ENCODE results near the gene SYNDIG1L. TPM values are rescaled to one million over a fixed set of nuclear protein-coding genes. Genes with fewer than 3 reads are reported as not detected.
"Not testable (repeated sequence)": the region's sequence is repeated elsewhere in the genome, so short reads cannot be mapped to it uniquely, and the experiment has no call there.

Gene SYNDIG1L
- total RNA-seq, 6 experiments from 2014 or later, result not detected

DNA sequence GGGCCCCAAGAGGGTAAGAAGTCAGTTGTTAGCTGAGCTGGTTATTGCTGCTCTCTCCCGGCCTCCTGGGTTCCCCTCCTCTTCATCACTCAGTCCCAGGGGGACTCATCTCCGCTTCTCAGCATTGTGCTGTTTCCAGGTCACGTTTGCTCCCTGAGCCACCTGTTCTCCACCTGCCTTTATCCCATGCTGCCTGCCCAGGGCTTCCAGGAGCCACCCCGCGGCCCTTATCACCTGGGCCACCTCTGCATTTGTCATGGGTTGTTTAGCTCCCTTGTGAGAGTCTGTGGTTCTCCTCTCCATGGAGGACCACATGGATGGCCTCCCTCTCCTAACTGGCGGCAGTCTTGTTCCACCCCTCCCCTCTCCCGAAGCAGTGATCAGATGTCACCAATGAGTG, 36.0 kb downstream of the SYNDIG1L start:
- Mint-ChIP-seq H3K27ac (no peak overlapping the region), H3K4me3 (no peak overlapping the region), H3K27me3 (ENCODE audit: insufficient read depth) (peaks cover 52% of the 10 kb centered on the region)

DNA sequence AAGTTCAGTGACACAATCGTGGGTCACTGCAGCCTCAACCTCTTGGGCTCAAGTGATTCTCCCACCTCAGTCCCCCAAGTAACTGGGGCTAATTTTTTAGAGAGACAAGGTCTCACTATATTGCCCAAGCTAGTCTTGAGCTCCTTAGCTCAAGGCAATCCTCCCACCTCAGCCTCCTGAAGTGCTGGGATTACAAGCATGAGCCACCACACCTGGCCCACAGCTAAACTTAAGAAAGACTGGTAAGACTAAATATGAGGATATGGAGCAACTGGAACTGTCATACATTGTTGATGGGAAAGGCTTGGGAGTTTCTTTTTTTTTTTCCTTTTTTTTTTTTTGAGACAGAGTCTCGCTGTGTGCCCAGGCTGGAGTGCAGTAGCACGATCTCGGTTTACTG, 43.8 kb downstream of the SYNDIG1L start:
- DNase-seq, result no peak
- Mint-ChIP-seq H3K4me1 (ENCODE audit: low read depth) (no peaks in the 10 kb centered on the region), H3K9me3 (no peaks in the 10 kb centered on the region)

More for the DNA sequence above, 36.0 kb downstream of the SYNDIG1L start:
- H3K4me1 Mint-ChIP-seq (ENCODE audit: low read depth), result no peaks in the 10 kb centered on the region
- DNase-seq, result no peak
- TF ChIP-seq, protein P1, sequence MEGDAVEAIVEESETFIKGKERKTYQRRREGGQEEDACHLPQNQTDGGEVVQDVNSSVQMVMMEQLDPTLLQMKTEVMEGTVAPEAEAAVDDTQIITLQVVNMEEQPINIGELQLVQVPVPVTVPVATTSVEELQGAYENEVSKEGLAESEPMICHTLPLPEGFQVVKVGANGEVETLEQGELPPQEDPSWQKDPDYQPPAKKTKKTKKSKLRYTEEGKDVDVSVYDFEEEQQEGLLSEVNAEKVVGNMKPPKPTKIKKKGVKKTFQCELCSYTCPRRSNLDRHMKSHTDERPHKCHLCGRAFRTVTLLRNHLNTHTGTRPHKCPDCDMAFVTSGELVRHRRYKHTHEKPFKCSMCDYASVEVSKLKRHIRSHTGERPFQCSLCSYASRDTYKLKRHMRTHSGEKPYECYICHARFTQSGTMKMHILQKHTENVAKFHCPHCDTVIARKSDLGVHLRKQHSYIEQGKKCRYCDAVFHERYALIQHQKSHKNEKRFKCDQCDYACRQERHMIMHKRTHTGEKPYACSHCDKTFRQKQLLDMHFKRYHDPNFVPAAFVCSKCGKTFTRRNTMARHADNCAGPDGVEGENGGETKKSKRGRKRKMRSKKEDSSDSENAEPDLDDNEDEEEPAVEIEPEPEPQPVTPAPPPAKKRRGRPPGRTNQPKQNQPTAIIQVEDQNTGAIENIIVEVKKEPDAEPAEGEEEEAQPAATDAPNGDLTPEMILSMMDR (IDR thresholded peaks at IDR 0.05), result no peak
- no peaks in the 10 kb centered on the region for H3K36me3 Mint-ChIP-seq (ENCODE audit: low read depth)
- H3K9me3 Mint-ChIP-seq, result no peaks in the 10 kb centered on the region

DNA sequence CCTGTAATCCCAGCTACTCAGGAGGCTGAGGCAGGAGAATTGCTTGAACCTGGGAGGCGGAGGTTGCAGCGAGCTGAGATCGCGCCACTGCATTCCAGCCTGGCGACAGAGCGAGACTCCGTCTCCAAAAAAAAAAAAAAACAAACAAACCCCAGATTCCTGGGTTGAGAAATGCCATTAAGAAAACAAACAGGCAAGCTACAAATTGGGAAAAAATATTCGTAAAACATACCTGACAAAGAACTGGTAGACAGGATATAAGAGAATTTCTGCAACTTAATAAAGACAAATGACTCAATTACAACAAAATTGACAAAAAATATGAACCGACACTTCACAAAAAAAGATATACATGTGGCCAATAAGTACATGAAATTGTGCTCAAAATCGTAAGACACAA, 44.4 kb downstream of the SYNDIG1L start:
- not testable (repeated sequence) for H3K27ac Mint-ChIP-seq

More for the DNA sequence above, 43.8 kb downstream of the SYNDIG1L start:
- Mint-ChIP-seq H3K27ac (no peak overlapping the region), H3K27me3 (ENCODE audit: insufficient read depth) (peaks cover 25% of the 10 kb centered on the region), H3K36me3 (ENCODE audit: low read depth) (no peaks in the 10 kb centered on the region), H3K4me3 (no peak overlapping the region)
- TF ChIP-seq, protein P1 (IDR thresholded peaks at IDR 0.05), result no peak

DNA sequence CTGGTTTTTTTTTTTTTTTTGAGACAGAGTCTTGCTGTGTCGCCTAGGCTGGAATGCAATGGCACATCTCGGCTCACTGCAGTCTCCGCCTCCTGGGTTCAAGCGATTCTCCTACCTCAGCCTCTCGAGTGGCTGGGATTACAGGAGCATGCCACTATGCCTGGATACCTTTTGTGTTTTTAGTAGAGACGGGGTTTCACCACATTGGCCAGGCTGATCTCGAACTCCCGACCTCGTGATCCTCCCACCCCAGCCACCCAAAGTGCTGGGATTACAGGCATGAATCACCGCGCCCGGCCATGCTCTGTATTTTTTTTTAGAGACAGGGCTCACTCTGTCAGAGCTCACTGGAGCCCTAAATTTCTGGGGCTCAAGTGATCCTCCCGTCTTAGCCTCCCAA, 45.2 kb downstream of the SYNDIG1L start:
- Mint-ChIP-seq H3K27ac (no peak overlapping the region), H3K4me3 (no peak overlapping the region), H3K36me3 (ENCODE audit: low read depth) (no peaks in the 10 kb centered on the region), H3K9me3 (no peaks in the 10 kb centered on the region), H3K27me3 (ENCODE audit: insufficient read depth) (peaks cover 26% of the 10 kb centered on the region), H3K4me1 (ENCODE audit: low read depth) (no peaks in the 10 kb centered on the region)
- TF ChIP-seq, protein P1 (IDR thresholded peaks at IDR 0.05), result no peak
- no peak for DNase-seq

More for the DNA sequence above, 44.4 kb downstream of the SYNDIG1L start:
- not testable (repeated sequence) for H3K36me3 Mint-ChIP-seq (ENCODE audit: low read depth); H3K4me3 Mint-ChIP-seq; H3K9me3 Mint-ChIP-seq; DNase-seq; H3K4me1 Mint-ChIP-seq (ENCODE audit: low read depth)
- H3K27me3 Mint-ChIP-seq (ENCODE audit: insufficient read depth), result peaks cover 25% of the 10 kb centered on the region

DNA sequence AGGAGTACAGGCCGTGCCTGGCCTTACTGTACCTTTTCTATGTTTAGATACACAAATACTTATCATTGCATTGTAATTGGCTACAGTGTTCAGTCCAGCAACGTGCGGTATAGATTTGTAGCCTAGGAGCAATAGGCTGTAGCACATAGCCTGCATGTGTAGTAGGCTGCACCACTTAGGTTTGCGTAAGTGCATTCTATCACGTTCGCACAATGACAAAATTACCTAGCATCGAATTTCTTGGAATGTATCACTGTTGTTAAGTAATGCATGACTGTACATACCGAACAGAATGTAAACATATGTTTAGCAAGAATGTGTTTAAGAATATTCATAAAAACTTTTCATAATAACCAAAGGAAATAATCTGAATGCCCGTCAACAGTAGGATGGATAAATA, 45.8 kb downstream of the SYNDIG1L start:
- DNase-seq, result no peak
- no peaks in the 10 kb centered on the region for H3K4me1 Mint-ChIP-seq (ENCODE audit: low read depth)
- H3K27me3 Mint-ChIP-seq (ENCODE audit: insufficient read depth), result peaks cover 32% of the 10 kb centered on the region
- no peaks in the 10 kb centered on the region for H3K36me3 Mint-ChIP-seq (ENCODE audit: low read depth)
- no peaks in the 10 kb centered on the region for H3K9me3 Mint-ChIP-seq
- no peak overlapping the region for H3K4me3 Mint-ChIP-seq
- TF ChIP-seq, protein P1 (IDR thresholded peaks at IDR 0.05), result no peak
- H3K27ac Mint-ChIP-seq, result no peak overlapping the region

DNA sequence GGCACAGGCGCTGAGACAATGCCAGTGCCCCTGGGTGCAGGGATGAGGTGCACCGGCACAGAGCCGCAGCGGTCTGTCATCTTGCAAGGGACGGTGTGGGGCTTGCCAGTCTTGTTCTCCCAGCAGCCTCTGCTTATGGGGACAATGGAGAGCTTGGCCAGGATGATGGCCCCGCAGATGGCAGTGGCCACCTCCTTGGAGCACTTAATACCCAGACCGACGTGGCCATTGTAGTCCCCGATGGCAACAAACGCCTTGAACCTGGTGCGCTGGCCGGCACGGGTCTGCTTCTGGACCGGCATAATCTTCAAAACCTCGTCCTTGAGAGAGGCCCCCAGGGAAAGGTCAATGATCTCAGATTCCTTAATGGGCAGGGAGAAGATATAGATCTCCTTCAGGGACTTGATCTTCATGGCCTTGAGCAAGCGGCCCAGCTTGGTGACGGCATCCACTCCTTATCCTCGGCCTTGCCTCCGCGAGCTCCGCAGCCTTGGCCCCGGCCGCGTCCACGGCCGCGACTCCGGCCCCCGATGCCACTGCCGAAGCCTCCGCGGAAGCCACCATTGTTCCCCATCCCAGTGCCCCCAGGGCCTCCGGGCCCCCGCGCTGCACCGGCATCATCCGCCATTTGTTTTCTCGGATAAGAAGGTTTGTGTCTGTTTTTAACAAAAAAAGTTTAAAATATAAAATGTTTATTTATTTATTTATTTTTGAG, 47.9 kb downstream of the SYNDIG1L start:
- TF ChIP-seq, protein P1 (IDR thresholded peaks at IDR 0.05), result no peak
- Mint-ChIP-seq H3K36me3 (ENCODE audit: low read depth) (no peaks in the 10 kb centered on the region), H3K9me3 (no peaks in the 10 kb centered on the region), H3K27ac (no peak overlapping the region), H3K4me1 (ENCODE audit: low read depth) (0 out of 2 replicates have a peak, but pooled peaks cover 7% of the 10 kb centered on the region), H3K27me3 (ENCODE audit: insufficient read depth) (peaks cover 30% of the 10 kb centered on the region), H3K4me3 (no peak overlapping the region)
- DNase-seq, result no peak

Data from HFFc6 (cell line).